Glutamatergic neuron (in vitro differentiated cells): ENCODE data around the gene C6orf52. TPM values are rescaled to one million over a fixed set of nuclear protein-coding genes. Genes with fewer than 3 reads are reported as not detected.
"Not testable (repeated sequence)": the region's sequence is repeated elsewhere in the genome, so short reads cannot be mapped to it uniquely, and the experiment has no call there.

ENCODE experiments used
- DNase-seq: peaks from one replicate; pipeline ENCODE4 v3.0.0; 2022
- H3K27ac Mint-ChIP-seq: one replicate; pipeline ENCODE4 v1.8.0; 2020; ENCODE audit warnings: mild to moderate bottlenecking, mixed read lengths, inconsistent platforms; ENCODE audit not compliant: unreplicated experiment
- H3K27me3 Mint-ChIP-seq: one replicate; pipeline ENCODE4 v1.8.0; 2020; ENCODE audit warnings: mild to moderate bottlenecking, moderate library complexity, mixed read lengths, inconsistent platforms; ENCODE audit not compliant: unreplicated experiment
- H3K36me3 Mint-ChIP-seq: one replicate; pipeline ENCODE4 v1.8.0; 2020; ENCODE audit warnings: mild to moderate bottlenecking, mixed read lengths, inconsistent platforms; ENCODE audit not compliant: unreplicated experiment
- H3K4me1 Mint-ChIP-seq: one replicate; pipeline ENCODE4 v1.8.0; 2020; ENCODE audit warnings: mild to moderate bottlenecking, low read depth, mixed read lengths, inconsistent platforms; ENCODE audit not compliant: unreplicated experiment
- H3K4me3 Mint-ChIP-seq: one replicate; pipeline ENCODE4 v1.8.0; 2020; ENCODE audit warnings: mild to moderate bottlenecking, mixed read lengths, inconsistent platforms; ENCODE audit not compliant: unreplicated experiment
- H3K9me3 Mint-ChIP-seq: one replicate; pipeline ENCODE4 v1.8.0; 2020; ENCODE audit warnings: mild to moderate bottlenecking, moderate library complexity, mixed read lengths, inconsistent platforms; ENCODE audit not compliant: unreplicated experiment
- CTCF ChIP-seq: fragments of 200-600 bp; sonication (generic); IDR thresholded peaks from one replicate; pipeline ENCODE4 v1.5.0; 2021; ENCODE audit not compliant: partially characterized antibody, unreplicated experiment
- long read RNA-seq: library from polyadenylated mRNA; unstranded; transcript quantifications from one replicate; pipeline ENCODE4 v2.0.0, GENCODE V29; 2020; ENCODE audit not compliant: unreplicated experiment
- total RNA-seq: library from RNA; stranded (reverse); fragmentation: NEBNext Ultra II Directional; extraction: Animal tissue kit (Norgen Biotek cat#: 25700); gene quantifications from one replicate; pipeline ENCODE4 v1.2.1, GENCODE V29; 2021; ENCODE audit not compliant: unreplicated experiment

Gene C6orf52
- 4.1 TPM for total RNA-seq
- long read RNA-seq, partial matches to known transcripts: 0 of 2 reads
- long read RNA-seq, other reads (novel, unspliced or antisense): 1 of 2 reads

- Mint-ChIP-seq H3K36me3 (no peaks in the 10 kb centered on the region), H3K4me1 (peaks cover 28% of the 10 kb centered on the region), H3K4me3 (peak within 1 kb of the TSS; percentile 94), H3K27me3 (peaks cover 17% of the 10 kb centered on the region), H3K9me3 (peaks cover 11% of the 10 kb centered on the region), H3K27ac (peak within 1 kb of the TSS; percentile 100)
- peak; percentile 87 for DNase-seq
- TF ChIP-seq CTCF: no peak
These were observed at the start of gene C6orf52, which contains the start of gene PAK1IP1 for GRCh38 chr6:10694302-10695085. C6orf52 (minus strand) TSS chr6:10694616; CDS start chr6:10687550, 7,066 bp downstream. PAK1IP1 (plus strand) TSS chr6:10694972; CDS start chr6:10694986, 14 bp downstream.

GRCh38 chr6:10743515-10743914 is 49.1 kb upstream of the C6orf52 start:
- Mint-ChIP-seq H3K36me3 (no peaks in the 10 kb centered on the region), H3K4me1 (peaks cover 6% of the 10 kb centered on the region), H3K9me3 (no peaks in the 10 kb centered on the region), H3K27me3 (no peaks in the 10 kb centered on the region), H3K4me3 (no peak overlapping the region), H3K27ac (no peak overlapping the region)
- TF ChIP-seq CTCF: no peak
- no peak for DNase-seq

DNA sequence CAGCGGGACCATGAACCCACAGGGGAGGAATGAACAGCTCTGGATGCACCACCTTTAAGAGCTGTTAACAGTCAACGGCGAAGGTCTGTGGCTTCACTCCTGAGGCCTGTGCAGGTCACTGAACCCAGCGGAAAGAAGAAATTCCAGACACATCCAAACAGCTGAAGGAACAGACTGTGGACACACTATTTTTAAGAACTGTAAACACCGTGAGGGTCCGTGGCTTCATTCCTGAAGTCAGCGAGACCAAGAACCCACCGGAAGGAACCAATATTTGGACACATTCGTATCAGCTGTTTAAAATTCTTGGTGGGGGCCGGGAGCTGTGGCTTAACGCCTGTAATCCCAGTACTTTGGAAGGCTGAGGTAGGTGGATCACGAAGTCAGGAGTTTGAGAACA is 47.8 kb upstream of the C6orf52 start:
- H3K27me3 Mint-ChIP-seq: no peaks in the 10 kb centered on the region
- no peaks in the 10 kb centered on the region for H3K9me3 Mint-ChIP-seq
- DNase-seq: no peak
- no peaks in the 10 kb centered on the region for H3K36me3 Mint-ChIP-seq
- no peak for TF ChIP-seq CTCF
- H3K4me1 Mint-ChIP-seq: peaks cover 5% of the 10 kb centered on the region
- no peak overlapping the region for H3K27ac Mint-ChIP-seq
- no peak overlapping the region for H3K4me3 Mint-ChIP-seq

GRCh38 chr6:10741643-10742042 is 47.2 kb upstream of the C6orf52 start:
- not testable (repeated sequence) for H3K27me3 Mint-ChIP-seq, H3K9me3 Mint-ChIP-seq, H3K27ac Mint-ChIP-seq, H3K36me3 Mint-ChIP-seq, H3K4me3 Mint-ChIP-seq, H3K4me1 Mint-ChIP-seq, DNase-seq

- no peaks in the 10 kb centered on the region for H3K9me3 Mint-ChIP-seq
- no peak overlapping the region for H3K4me3 Mint-ChIP-seq
These were observed 45.6 kb upstream of the C6orf52 start for GRCh38 chr6:10740061-10740460.

More at GRCh38 chr6:10740061-10740460, 45.6 kb upstream of the C6orf52 start:
- no peaks in the 10 kb centered on the region for H3K27me3 Mint-ChIP-seq
- TF ChIP-seq CTCF: no peak
- no peaks in the 10 kb centered on the region for H3K4me1 Mint-ChIP-seq
- no peak for DNase-seq
- H3K27ac Mint-ChIP-seq: no peak overlapping the region
- H3K36me3 Mint-ChIP-seq: no peaks in the 10 kb centered on the region
